ENCODE measurements around the gene MRPS12. TPM values are rescaled to one million over a fixed set of nuclear protein-coding genes. Genes with fewer than 3 reads are reported as not detected.
A peak's percentile ranks its signal among the peaks of the same experiment; 100 is the strongest.

The MRPS12 gene
- total RNA-seq, 6 experiments from 2014 or later = 21.2 to 49.5 (median 24.0) TPM

- Histone ChIP-seq H3K27me3 (no peaks in the 10 kb centered on the region), H3K9me3 (no peaks in the 10 kb centered on the region), H3K36me3 (peaks cover 0 to 14% (median 3%) of the 10 kb centered on the region in 4 donors), H3K27ac (no peak overlapping the region), H3K4me3 (no peak overlapping the region), H3K4me1 (peaks cover 0 to 5% (median 3%) of the 10 kb centered on the region in 4 donors)
- ATAC-seq = no peak
- intact Hi-C loops (cut with DNase I) = no loop called here
- no peak for DNase-seq
- TF ChIP-seq POLR2A (IDR thresholded peaks at IDR 0.05) (no peak), CTCF (IDR thresholded peaks at IDR 0.05) (no peak)
Observed at GRCh38 chr19:38890686-38891085, 40.1 kb upstream of the MRPS12 start.

GRCh38 chr19:38891771-38892170 is 39.0 kb upstream of the MRPS12 start:
- ATAC-seq (no peak), DNase-seq (no peak)
- intact Hi-C loops (cut with DNase I) = no loop called here
- Histone ChIP-seq H3K27me3 (no peaks in the 10 kb centered on the region), H3K4me1 (no peaks in the 10 kb centered on the region), H3K36me3 (peaks cover 0 to 14% (median 3%) of the 10 kb centered on the region in 4 donors), H3K27ac (no peak overlapping the region), H3K9me3 (no peaks in the 10 kb centered on the region), H3K4me3 (no peak overlapping the region)
- no peak for TF ChIP-seq CTCF (IDR thresholded peaks at IDR 0.05)
- no peak for TF ChIP-seq POLR2A (IDR thresholded peaks at IDR 0.05)
- WGBS (ENCODE audit: insufficient coverage, low coverage, low lambda C conversion rate, missing lambda C conversion rate) = 100% methylated on average over 3 of the region's 6 CpGs

DNA sequence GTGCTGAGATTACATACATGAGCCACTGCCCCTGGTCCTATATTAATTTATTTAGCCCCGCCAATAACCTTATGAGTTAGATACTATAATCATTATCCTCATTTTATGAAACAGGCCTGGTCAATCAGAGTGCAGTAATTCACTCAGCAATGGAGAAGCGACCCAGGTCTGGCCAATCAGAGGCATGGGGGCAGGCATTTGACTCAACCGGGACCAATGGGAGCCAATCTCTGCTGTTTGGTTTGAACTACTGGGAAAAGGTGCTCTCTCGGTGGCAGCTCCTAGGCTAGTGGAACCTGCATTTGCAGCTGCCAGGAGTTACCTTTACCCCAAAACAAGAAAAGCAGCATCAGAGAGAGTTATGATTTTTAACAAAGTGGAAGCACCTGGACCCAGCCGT is 37.9 kb upstream of the MRPS12 start:
- Histone ChIP-seq H3K9me3 (no peaks in the 10 kb centered on the region), H3K36me3 (peaks cover 0 to 14% (median 3%) of the 10 kb centered on the region in 4 donors), H3K4me1 (no peaks in the 10 kb centered on the region), H3K27ac (peak overlapping the region in 1 of 3 donors; percentile 28), H3K4me3 (no peak overlapping the region), H3K27me3 (no peaks in the 10 kb centered on the region)
- DNase-seq (no peak), ATAC-seq (no peak)
- intact Hi-C loops (cut with DNase I) = no loop called here
- TF ChIP-seq CTCF (IDR thresholded peaks at IDR 0.05) (no peak), POLR2A (IDR thresholded peaks at IDR 0.05) (no peak)
- WGBS (ENCODE audit: insufficient coverage, low coverage, low lambda C conversion rate, missing lambda C conversion rate) = 77% methylated on average over 3 of the region's 5 CpGs

DNA sequence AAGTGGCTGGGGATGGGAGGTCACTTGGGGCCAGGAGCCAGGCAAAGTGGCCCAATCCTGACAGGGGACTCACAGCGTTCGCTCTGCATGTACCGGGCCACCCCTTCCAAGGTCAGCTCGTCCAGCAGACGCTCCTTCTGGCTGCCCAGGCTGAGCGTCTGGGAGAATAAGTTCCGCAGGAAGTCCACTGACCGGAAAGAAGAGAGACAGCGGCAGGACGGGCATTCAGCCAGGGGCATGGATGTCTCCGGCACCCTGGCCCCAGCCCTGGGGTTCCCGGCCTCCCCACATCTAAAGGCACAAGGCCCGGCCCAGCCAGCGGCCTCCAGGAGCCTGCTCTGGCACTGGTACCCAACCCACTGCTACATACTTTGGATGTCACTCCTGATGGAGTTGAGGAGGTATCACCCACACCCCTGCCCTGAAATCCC is 37.4 kb upstream of the MRPS12 start:
- TF ChIP-seq POLR2A (IDR thresholded peaks at IDR 0.05) (no peak), CTCF (IDR thresholded peaks at IDR 0.05) (no peak)
- no peaks in the 10 kb centered on the region for H3K9me3 ChIP-seq
- no peaks in the 10 kb centered on the region for H3K27me3 ChIP-seq
- peak; percentile 29 to 64 (median 52) for ATAC-seq
- no peak overlapping the region for H3K4me3 ChIP-seq
- intact Hi-C loops (cut with DNase I) = no loop called here
- peaks cover 0 to 3% (median 0%) of the 10 kb centered on the region in 4 donors for H3K4me1 ChIP-seq
- H3K27ac ChIP-seq = peak overlapping the region in 1 of 3 donors; percentile 28
- 93% methylated on average over 3 of the region's 14 CpGs for WGBS (ENCODE audit: insufficient coverage, low coverage, low lambda C conversion rate, missing lambda C conversion rate)
- DNase-seq = no peak
- H3K36me3 ChIP-seq = peaks cover 0 to 14% (median 0%) of the 10 kb centered on the region in 4 donors

DNA sequence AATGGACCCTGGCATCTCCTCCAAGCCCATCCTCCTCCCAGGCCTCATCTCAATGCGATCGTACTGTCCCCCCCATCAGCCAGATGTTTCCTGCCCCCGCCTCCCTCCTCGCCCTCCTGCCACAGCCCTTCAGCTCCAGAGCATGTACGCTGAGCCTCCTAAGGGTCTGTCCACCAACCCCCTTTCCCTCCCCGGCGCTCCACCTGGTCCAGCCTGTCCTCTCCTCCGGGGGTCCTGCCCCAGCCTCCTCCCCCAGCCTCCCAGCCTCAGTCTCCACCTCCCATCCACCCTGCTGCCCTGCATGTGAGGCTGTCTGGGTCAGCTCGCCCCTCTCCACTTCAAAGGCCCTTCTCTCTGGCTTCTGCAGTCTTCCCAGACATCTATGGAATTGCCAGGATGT is 35.8 kb upstream of the MRPS12 start:
- Histone ChIP-seq H3K4me1 (peaks cover 0 to 7% (median 0%) of the 10 kb centered on the region in 4 donors), H3K4me3 (no peak overlapping the region), H3K36me3 (no peaks in the 10 kb centered on the region), H3K27me3 (no peaks in the 10 kb centered on the region), H3K9me3 (no peaks in the 10 kb centered on the region), H3K27ac (no peak overlapping the region)
- no peak for DNase-seq
- TF ChIP-seq CTCF (IDR thresholded peaks at IDR 0.05) (no peak), POLR2A (IDR thresholded peaks at IDR 0.05) (no peak)
- 65% methylated on average over 9 of the region's 9 CpGs for WGBS (ENCODE audit: insufficient coverage, low coverage, low lambda C conversion rate, missing lambda C conversion rate)
- intact Hi-C loops (cut with DNase I) = no loop called here
- ATAC-seq = no peak
